ENCODE results near the gene SLC9A5.

The SLC9A5 gene

GRCh38 chr16:67286441-67287235 is 37.9 kb downstream of the SLC9A5 start:
- H3K27ac Mint-ChIP-seq, result no peak overlapping the region
- H3K9me3 Mint-ChIP-seq, result no peaks in the 10 kb centered on the region
- H3K36me3 Mint-ChIP-seq (ENCODE audit: low read depth), result peaks cover 1% of the 10 kb centered on the region

DNA sequence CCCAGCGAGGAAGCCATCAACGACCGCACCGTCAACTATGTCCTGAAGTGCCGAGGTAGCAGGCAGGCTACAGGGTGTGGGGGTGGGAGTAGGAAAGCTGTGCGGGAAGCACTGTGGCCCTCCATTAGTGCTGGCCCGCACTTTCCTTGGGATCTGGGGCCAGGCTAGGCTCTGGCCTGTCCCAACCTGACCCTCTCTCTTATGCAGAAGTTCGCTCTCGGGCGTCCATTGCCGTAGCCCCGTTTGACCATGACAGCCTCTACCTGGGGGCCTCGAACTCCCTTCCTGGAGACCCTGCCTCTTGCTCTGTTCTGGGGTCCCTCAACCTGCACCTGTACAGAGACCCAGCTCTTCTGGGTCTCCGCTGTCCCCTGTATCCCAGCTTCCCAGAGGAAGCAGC is 39.2 kb downstream of the SLC9A5 start:
- H3K9me3 Mint-ChIP-seq, result no peaks in the 10 kb centered on the region
- no peaks in the 10 kb centered on the region for H3K27me3 Mint-ChIP-seq (ENCODE audit: low read depth)
- no peak overlapping the region for H3K4me3 Mint-ChIP-seq
- peaks cover 1% of the 10 kb centered on the region for H3K36me3 Mint-ChIP-seq (ENCODE audit: low read depth)
- H3K27ac Mint-ChIP-seq, result no peak overlapping the region
- H3K4me1 Mint-ChIP-seq (ENCODE audit: low read depth), result no peaks in the 10 kb centered on the region

More at GRCh38 chr16:67286441-67287235, 37.9 kb downstream of the SLC9A5 start:
- no peaks in the 10 kb centered on the region for H3K27me3 Mint-ChIP-seq (ENCODE audit: low read depth)
- no peaks in the 10 kb centered on the region for H3K4me1 Mint-ChIP-seq (ENCODE audit: low read depth)
- H3K4me3 Mint-ChIP-seq, result no peak overlapping the region

DNA sequence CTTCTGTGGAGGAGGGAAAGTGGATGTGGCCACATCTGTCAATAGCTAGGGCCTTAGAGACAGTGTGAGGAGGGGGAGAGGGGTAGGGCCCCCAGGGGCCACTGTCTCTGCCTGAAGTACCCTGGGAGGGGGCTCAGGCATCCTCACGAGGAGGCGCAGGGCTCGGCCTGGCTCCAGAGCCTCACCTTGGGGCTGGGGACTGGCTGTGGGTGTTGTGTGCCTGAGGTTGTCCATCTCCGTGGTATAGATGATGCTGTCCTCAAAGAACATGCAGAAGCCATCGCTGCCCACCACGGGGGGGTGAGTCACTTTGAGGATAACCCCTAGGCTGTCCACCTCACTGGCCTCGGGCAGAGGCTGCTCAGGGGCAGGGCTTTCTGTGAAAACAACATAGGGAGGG is 42.7 kb downstream of the SLC9A5 start:
- Mint-ChIP-seq H3K36me3 (ENCODE audit: low read depth) (peaks cover 1% of the 10 kb centered on the region), H3K4me1 (ENCODE audit: low read depth) (no peaks in the 10 kb centered on the region), H3K4me3 (no peak overlapping the region), H3K27me3 (ENCODE audit: low read depth) (no peaks in the 10 kb centered on the region), H3K9me3 (no peaks in the 10 kb centered on the region), H3K27ac (no peak overlapping the region)

GRCh38 chr16:67294171-67294757 is 45.5 kb downstream of the SLC9A5 start:
- Mint-ChIP-seq H3K4me1 (ENCODE audit: low read depth) (no peaks in the 10 kb centered on the region), H3K27me3 (ENCODE audit: low read depth) (no peaks in the 10 kb centered on the region), H3K9me3 (no peaks in the 10 kb centered on the region), H3K36me3 (ENCODE audit: low read depth) (no peaks in the 10 kb centered on the region), H3K4me3 (no peak overlapping the region), H3K27ac (no peak overlapping the region)

- no peaks in the 10 kb centered on the region for H3K4me1 Mint-ChIP-seq (ENCODE audit: low read depth)
These were observed 46.2 kb downstream of the SLC9A5 start for GRCh38 chr16:67294938-67295361.

GRCh38 chr16:67296420-67296819 is 47.6 kb downstream of the SLC9A5 start:
- Mint-ChIP-seq H3K4me1 (ENCODE audit: low read depth) (no peaks in the 10 kb centered on the region), H3K36me3 (ENCODE audit: low read depth) (no peaks in the 10 kb centered on the region), H3K4me3 (no peak overlapping the region), H3K9me3 (no peaks in the 10 kb centered on the region), H3K27ac (no peak overlapping the region), H3K27me3 (ENCODE audit: low read depth) (no peaks in the 10 kb centered on the region)

More at GRCh38 chr16:67294938-67295361, 46.2 kb downstream of the SLC9A5 start:
- H3K9me3 Mint-ChIP-seq, result no peaks in the 10 kb centered on the region
- no peaks in the 10 kb centered on the region for H3K36me3 Mint-ChIP-seq (ENCODE audit: low read depth)
- no peaks in the 10 kb centered on the region for H3K27me3 Mint-ChIP-seq (ENCODE audit: low read depth)
- H3K4me3 Mint-ChIP-seq, result no peak overlapping the region
- no peak overlapping the region for H3K27ac Mint-ChIP-seq

GRCh38 chr16:67298277-67298676 is 49.5 kb downstream of the SLC9A5 start:
- no peaks in the 10 kb centered on the region for H3K9me3 Mint-ChIP-seq
- no peak overlapping the region for H3K27ac Mint-ChIP-seq
- no peaks in the 10 kb centered on the region for H3K36me3 Mint-ChIP-seq (ENCODE audit: low read depth)
- no peaks in the 10 kb centered on the region for H3K27me3 Mint-ChIP-seq (ENCODE audit: low read depth)
- no peaks in the 10 kb centered on the region for H3K4me1 Mint-ChIP-seq (ENCODE audit: low read depth)
- no peak overlapping the region for H3K4me3 Mint-ChIP-seq

DNA sequence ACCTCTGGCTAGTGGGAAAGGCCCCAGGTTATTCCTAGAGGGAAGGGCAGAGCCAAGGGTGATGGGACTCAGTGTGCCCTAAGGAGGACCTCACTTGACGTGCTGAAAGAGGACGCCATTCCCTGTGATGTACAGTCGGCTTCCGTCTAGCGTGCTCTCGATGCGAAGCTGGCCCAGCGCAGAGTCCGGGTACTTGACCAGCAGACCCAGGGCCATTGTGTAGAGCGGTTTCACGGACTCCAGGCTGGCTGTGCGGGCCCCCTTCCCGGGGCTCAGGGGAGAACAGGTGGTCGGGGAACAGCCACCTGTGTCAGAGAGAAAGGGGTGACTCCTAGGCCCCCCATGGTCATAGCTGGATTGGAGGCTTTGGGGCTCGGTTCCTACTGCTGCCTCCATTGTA is 50.5 kb downstream of the SLC9A5 start:
- H3K9me3 Mint-ChIP-seq, result no peaks in the 10 kb centered on the region

GRCh38 chr16:67301080-67301782 is 52.5 kb downstream of the SLC9A5 start:
- Mint-ChIP-seq H3K4me3 (no peak overlapping the region), H3K36me3 (ENCODE audit: low read depth) (no peaks in the 10 kb centered on the region), H3K9me3 (no peaks in the 10 kb centered on the region), H3K27ac (no peak overlapping the region), H3K4me1 (ENCODE audit: low read depth) (no peaks in the 10 kb centered on the region), H3K27me3 (ENCODE audit: low read depth) (no peaks in the 10 kb centered on the region)

More for the DNA sequence above, 50.5 kb downstream of the SLC9A5 start:
- H3K27ac Mint-ChIP-seq, result no peak overlapping the region
- no peaks in the 10 kb centered on the region for H3K4me1 Mint-ChIP-seq (ENCODE audit: low read depth)
- no peaks in the 10 kb centered on the region for H3K27me3 Mint-ChIP-seq (ENCODE audit: low read depth)
- H3K4me3 Mint-ChIP-seq, result no peak overlapping the region
- no peaks in the 10 kb centered on the region for H3K36me3 Mint-ChIP-seq (ENCODE audit: low read depth)

GRCh38 chr16:67302076-67302475 is 53.3 kb downstream of the SLC9A5 start:
- Mint-ChIP-seq H3K36me3 (ENCODE audit: low read depth) (no peaks in the 10 kb centered on the region), H3K27me3 (ENCODE audit: low read depth) (no peaks in the 10 kb centered on the region), H3K4me1 (ENCODE audit: low read depth) (no peaks in the 10 kb centered on the region), H3K9me3 (no peaks in the 10 kb centered on the region), H3K4me3 (no peak overlapping the region), H3K27ac (no peak overlapping the region)

- Mint-ChIP-seq H3K4me3 (no peak overlapping the region), H3K9me3 (no peaks in the 10 kb centered on the region), H3K27me3 (ENCODE audit: low read depth) (no peaks in the 10 kb centered on the region), H3K36me3 (ENCODE audit: low read depth) (no peaks in the 10 kb centered on the region), H3K4me1 (ENCODE audit: low read depth) (no peaks in the 10 kb centered on the region), H3K27ac (no peak overlapping the region)
These were observed 54.2 kb downstream of the SLC9A5 start for GRCh38 chr16:67302970-67303369.

DNA sequence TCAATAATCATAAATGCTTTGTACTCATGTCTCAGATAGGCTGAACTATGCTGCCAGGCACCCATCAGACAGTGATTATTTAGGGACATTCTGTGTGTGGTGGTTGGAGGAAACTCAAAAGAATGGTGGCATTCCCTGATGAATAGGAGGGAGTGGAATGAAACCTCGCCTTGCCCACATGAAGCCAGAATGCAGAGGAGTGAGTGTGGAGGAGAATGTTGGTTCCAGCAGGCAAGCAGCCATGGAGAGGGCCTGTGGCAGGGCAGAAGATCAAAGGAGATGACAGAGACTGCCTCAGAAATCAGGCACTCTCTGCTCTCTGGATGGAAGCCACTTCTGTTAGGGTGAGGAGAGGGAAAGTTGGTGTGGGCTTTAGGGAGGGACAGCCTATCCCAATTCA is 55.2 kb downstream of the SLC9A5 start:
- Mint-ChIP-seq H3K36me3 (ENCODE audit: low read depth) (no peaks in the 10 kb centered on the region), H3K27ac (no peak overlapping the region), H3K4me3 (no peak overlapping the region), H3K9me3 (no peaks in the 10 kb centered on the region), H3K27me3 (ENCODE audit: low read depth) (no peaks in the 10 kb centered on the region), H3K4me1 (ENCODE audit: low read depth) (peaks cover 3% of the 10 kb centered on the region)

DNA sequence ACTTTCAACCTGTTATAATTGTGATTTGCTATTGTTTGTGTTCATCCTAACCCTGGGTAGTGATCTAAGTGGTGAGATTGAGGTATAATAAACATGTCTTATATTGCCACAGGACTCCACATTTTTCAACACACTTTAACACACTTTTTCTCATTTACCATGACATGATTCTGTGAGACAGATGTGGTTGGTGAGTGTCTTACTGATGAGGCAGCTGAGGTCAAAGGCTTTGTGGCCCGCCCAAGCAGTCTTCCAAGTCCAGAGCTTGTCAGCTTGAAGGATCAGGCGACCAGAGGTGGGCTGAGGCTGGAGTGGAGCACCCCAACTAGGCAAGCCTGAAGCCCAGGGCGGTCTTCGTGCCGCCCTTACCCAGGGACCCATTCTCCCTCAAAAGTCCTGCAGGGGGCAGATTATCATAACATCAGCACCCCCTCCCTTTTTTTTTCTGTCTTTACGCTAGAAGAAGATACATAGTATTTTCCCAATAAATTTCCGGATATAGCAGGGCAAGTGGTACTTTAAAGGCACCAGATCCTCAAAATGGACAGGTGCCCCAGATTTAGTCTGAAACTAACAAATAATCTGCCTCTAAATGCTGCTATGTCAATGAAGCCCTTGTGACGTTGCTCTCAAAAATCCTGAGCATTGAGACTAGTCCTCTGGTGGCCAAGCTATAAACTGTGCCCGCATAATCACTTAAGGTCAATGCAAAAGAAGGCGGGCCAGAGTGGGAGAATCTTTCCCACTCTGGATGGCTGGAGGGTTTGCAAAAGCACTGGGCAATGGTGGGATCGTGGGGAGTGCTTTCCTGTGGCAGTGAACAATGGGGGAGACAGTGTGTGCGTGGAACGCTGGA is 56.7 kb downstream of the SLC9A5 start:
- Mint-ChIP-seq H3K4me3 (no peak overlapping the region), H3K9me3 (no peaks in the 10 kb centered on the region), H3K4me1 (ENCODE audit: low read depth) (peaks cover 7% of the 10 kb centered on the region), H3K27me3 (ENCODE audit: low read depth) (no peaks in the 10 kb centered on the region), H3K36me3 (ENCODE audit: low read depth) (no peaks in the 10 kb centered on the region), H3K27ac (no peak overlapping the region)

- peak overlapping the region; percentile 90 for H3K27ac Mint-ChIP-seq
- H3K4me1 Mint-ChIP-seq (ENCODE audit: low read depth), result peaks cover 32% of the 10 kb centered on the region
- no peaks in the 10 kb centered on the region for H3K36me3 Mint-ChIP-seq (ENCODE audit: low read depth)
- H3K4me3 Mint-ChIP-seq, result no peak overlapping the region
- H3K27me3 Mint-ChIP-seq (ENCODE audit: low read depth), result no peaks in the 10 kb centered on the region
- H3K9me3 Mint-ChIP-seq, result no peaks in the 10 kb centered on the region
These were observed 61.8 kb downstream of the SLC9A5 start for GRCh38 chr16:67310561-67310960.
